Activated CD4-positive, alpha-beta T cell treated with anti-CD3 and anti-CD28 coated beads, Interleukin-2, amount 10 ng/mL, durations not matched to agents 7 days and 5 days (primary cell): Measurements from ENCODE around the gene CCDC6. TPM values are rescaled to one million over a fixed set of nuclear protein-coding genes. Genes with fewer than 3 reads are reported as not detected.

Experiments used
- CTCF ChIA-PET: fragments of 350-600 bp; sonication (Branson Sonifier 250); formaldehyde crosslinking; loops from one replicate; lab custom pipeline; 2021; ENCODE audit warnings: antibody characterized with exemption; lab: Charles Lee
- POLR2A ChIA-PET: fragments of 350-600 bp; sonication (Branson Sonifier 250); formaldehyde crosslinking; loops from one replicate; lab custom pipeline; 2021; ENCODE audit warnings: antibody characterized with exemption; lab: Charles Lee
- DNase-seq: peaks from one replicate; pipeline ENCODE4 v3.0.0-alpha.2; 2020
- H3K27ac Mint-ChIP-seq: one replicate; pipeline ENCODE4 v1.8.0; 2021; ENCODE audit warnings: mild to moderate bottlenecking, moderate library complexity, mixed read lengths
- H3K27me3 Mint-ChIP-seq: one replicate; pipeline ENCODE4 v1.8.0; 2021; ENCODE audit warnings: mixed read lengths
- H3K36me3 Mint-ChIP-seq: one replicate; pipeline ENCODE4 v1.8.0; 2021; ENCODE audit warnings: low read depth, mixed read lengths
- H3K4me1 Mint-ChIP-seq: one replicate; pipeline ENCODE4 v1.8.0; 2021; ENCODE audit warnings: mixed read lengths
- H3K4me3 Mint-ChIP-seq: one replicate; pipeline ENCODE4 v1.8.0; 2021; ENCODE audit warnings: mild to moderate bottlenecking, moderate library complexity, mixed read lengths
- H3K9me3 Mint-ChIP-seq: one replicate; pipeline ENCODE4 v1.8.0; 2021; ENCODE audit warnings: mixed read lengths
- total RNA-seq, 2 experiments: library from RNA; stranded (reverse); gene quantifications; one replicate each; pipeline ENCODE4 v1.2.3, GENCODE V29; 2021

CCDC6 gene
- total RNA-seq, 2 experiments from 2014 or later, result 18.9 to 21.8 TPM

DNA sequence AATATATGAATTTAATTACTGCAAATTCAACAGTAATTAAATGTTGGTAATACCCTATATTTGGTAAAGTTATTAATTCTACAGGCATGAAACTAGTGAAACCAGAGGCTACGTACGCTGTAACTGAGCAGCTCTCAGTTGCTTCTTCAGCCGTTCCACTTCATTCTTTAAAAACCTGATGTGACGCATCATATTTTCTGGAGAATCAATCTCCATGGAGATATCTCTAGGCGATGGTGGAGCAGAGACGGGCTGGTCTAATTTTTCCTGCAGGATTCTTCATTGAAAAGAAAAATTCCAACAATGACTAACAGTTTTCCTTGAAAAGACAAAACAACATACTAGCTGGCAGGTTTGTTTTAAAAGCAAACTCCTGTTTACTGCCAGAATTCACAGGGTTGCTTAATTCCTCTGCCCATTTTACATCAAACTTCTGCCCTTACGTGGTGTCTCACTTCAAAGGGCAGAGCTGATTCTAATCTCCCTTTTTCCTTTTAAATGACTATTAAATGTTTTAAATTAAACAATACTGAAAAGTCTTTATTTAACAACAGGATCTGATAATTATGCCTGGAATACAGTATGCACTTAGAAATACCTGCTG, 93.7 kb downstream of the CCDC6 start:
- ChIA-PET POLR2A (no interaction called here), CTCF (interaction anchor here (0.6 to 1.1 kb wide), 3 partner anchors 13 to 94 kb away, joined by 3 read pairs; partner anchors contain the start of gene CCDC6)
- H3K4me1 Mint-ChIP-seq, result no peaks in the 10 kb centered on the region
- no peaks in the 10 kb centered on the region for H3K9me3 Mint-ChIP-seq
- H3K27ac Mint-ChIP-seq, result no peak overlapping the region
- no peak overlapping the region for H3K4me3 Mint-ChIP-seq
- peaks cover 7% of the 10 kb centered on the region for H3K36me3 Mint-ChIP-seq
- DNase-seq, result no peak
- no peaks in the 10 kb centered on the region for H3K27me3 Mint-ChIP-seq

GRCh38 chr10:59809644-59809974, 96.7 kb downstream of the CCDC6 start:
- Mint-ChIP-seq H3K36me3 (peaks cover 13% of the 10 kb centered on the region), H3K27ac (no peak overlapping the region), H3K27me3 (no peaks in the 10 kb centered on the region), H3K4me1 (no peaks in the 10 kb centered on the region), H3K9me3 (no peaks in the 10 kb centered on the region), H3K4me3 (no peak overlapping the region)
- no peak for DNase-seq
- CTCF ChIA-PET, result interaction anchor here (1.2 to 1.3 kb wide), 2 partner anchors 159 to 187 kb away, joined by 3 read pairs; no protein-coding TSS in a partner anchor
- POLR2A ChIA-PET, result no interaction called here

DNA sequence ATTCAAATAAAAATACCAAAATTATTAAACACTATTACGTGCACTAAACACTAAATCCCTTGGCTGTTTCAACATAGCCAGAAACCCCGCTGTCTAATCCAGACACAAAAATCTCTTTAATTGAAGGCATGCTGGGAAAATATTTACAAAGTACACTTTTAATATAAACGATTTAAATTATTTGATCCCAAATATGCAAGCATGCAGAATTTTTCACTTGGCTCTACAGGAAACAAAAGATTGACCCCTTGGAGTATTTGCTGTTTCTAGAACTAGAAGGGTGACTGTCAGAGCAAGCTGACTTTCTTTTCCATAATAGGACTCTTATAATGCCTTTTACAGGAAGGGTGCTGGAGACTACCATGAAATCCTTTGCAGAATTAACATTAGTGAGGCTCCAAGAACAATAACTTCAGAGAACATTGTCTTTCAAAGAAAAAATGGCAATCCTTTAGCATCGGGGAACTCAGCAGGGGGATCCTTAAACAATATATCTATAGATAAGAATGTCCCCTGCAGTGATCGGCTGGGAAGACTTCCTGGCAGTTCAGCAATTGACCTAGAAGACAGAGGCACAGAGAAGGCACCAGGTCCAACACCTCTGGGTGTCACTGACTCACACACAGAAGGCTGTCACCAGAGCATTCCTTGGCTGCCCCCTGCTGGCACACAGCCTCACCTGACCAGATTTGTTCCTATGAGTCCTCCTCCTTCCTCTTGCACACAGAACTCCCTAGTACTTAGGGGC, 97.3 kb downstream of the CCDC6 start:
- Mint-ChIP-seq H3K4me3 (no peak overlapping the region), H3K36me3 (peaks cover 18% of the 10 kb centered on the region), H3K27me3 (no peaks in the 10 kb centered on the region), H3K27ac (no peak overlapping the region), H3K9me3 (no peaks in the 10 kb centered on the region), H3K4me1 (no peaks in the 10 kb centered on the region)
- DNase-seq, result peak; percentile 74
- POLR2A ChIA-PET, result no interaction called here
- CTCF ChIA-PET, result interaction anchor here (1.2 kb wide), 1 partner anchor 186 kb away, joined by 3 read pairs; no protein-coding TSS in a partner anchor

- ChIA-PET POLR2A (no interaction called here), CTCF (interaction anchor here (1.0 kb wide), 1 partner anchor 63 kb away, joined by 3 read pairs; no protein-coding TSS in a partner anchor)
- Mint-ChIP-seq H3K27ac (no peak overlapping the region), H3K36me3 (peaks cover 24% of the 10 kb centered on the region), H3K9me3 (no peaks in the 10 kb centered on the region), H3K27me3 (no peaks in the 10 kb centered on the region), H3K4me3 (no peak overlapping the region), H3K4me1 (no peaks in the 10 kb centered on the region)
- DNase-seq, result no peak
Measured at GRCh38 chr10:59807629-59808620, 98.4 kb downstream of the CCDC6 start.

DNA sequence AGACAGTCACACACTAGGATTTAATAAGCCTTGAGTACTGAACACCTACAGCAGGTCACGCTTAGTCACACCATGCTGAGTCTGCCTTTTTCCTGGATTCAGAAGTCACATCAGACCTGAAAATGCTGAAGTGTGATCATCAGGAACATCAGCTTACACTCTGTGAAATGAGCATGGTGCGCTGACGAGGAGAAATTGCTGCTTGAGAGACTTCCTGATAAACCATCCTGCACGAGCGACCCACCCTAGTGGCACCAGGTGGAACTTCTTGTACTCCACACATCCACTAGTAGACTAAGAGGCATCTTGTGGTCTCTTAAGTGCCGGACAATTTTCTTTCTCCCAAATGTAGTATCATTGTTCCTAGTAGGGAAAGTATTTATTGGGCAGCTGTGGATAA, 101.3 kb downstream of the CCDC6 start:
- H3K27me3 Mint-ChIP-seq, result no peaks in the 10 kb centered on the region
- H3K36me3 Mint-ChIP-seq, result peaks cover 17% of the 10 kb centered on the region

GRCh38 chr10:59804220-59804619, 102.1 kb downstream of the CCDC6 start:
- DNase-seq, result no peak
- no peaks in the 10 kb centered on the region for H3K9me3 Mint-ChIP-seq
- H3K4me3 Mint-ChIP-seq, result no peak overlapping the region
- peaks cover 17% of the 10 kb centered on the region for H3K36me3 Mint-ChIP-seq
- ChIA-PET CTCF (interaction anchor here (1.4 kb wide), 1 partner anchor 11 kb away, joined by 4 read pairs; no protein-coding TSS in a partner anchor), POLR2A (no interaction called here)
- no peak overlapping the region for H3K27ac Mint-ChIP-seq
- no peaks in the 10 kb centered on the region for H3K4me1 Mint-ChIP-seq
- no peaks in the 10 kb centered on the region for H3K27me3 Mint-ChIP-seq

More for the DNA sequence above, 101.3 kb downstream of the CCDC6 start:
- CTCF ChIA-PET, result interaction anchor here (1.4 kb wide), 1 partner anchor 12 kb away, joined by 4 read pairs; no protein-coding TSS in a partner anchor
- H3K4me3 Mint-ChIP-seq, result no peak overlapping the region
- no peaks in the 10 kb centered on the region for H3K9me3 Mint-ChIP-seq
- POLR2A ChIA-PET, result no interaction called here
- DNase-seq, result no peak
- no peak overlapping the region for H3K27ac Mint-ChIP-seq
- no peaks in the 10 kb centered on the region for H3K4me1 Mint-ChIP-seq

GRCh38 chr10:59803714-59804113, 102.6 kb downstream of the CCDC6 start:
- no peaks in the 10 kb centered on the region for H3K9me3 Mint-ChIP-seq
- H3K27ac Mint-ChIP-seq, result no peak overlapping the region
- H3K4me3 Mint-ChIP-seq, result no peak overlapping the region
- no peaks in the 10 kb centered on the region for H3K27me3 Mint-ChIP-seq
- ChIA-PET POLR2A (no interaction called here), CTCF (no interaction called here)
- H3K36me3 Mint-ChIP-seq, result peaks cover 17% of the 10 kb centered on the region
- H3K4me1 Mint-ChIP-seq, result no peaks in the 10 kb centered on the region
- DNase-seq, result no peak

DNA sequence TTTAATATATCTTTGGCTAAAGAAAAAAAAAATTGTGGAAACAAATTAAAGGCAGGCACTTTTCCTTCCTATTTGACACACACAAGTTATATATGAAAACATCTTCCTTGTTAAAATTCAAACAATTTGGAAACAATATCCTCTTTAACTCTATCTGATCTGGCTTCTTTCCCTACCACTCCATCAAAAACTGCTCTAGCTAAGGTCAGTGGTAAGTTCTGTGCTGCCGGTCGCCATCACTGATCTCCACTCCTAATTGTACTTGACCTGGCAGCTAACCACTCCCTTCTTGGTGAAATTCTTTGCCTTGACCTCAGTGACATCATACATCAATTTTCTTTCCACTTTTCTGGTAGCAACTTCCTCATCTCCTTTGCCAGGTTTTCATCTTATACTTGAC, 105.2 kb downstream of the CCDC6 start:
- H3K4me3 Mint-ChIP-seq, result no peak overlapping the region
- H3K36me3 Mint-ChIP-seq, result peaks cover 32% of the 10 kb centered on the region
- CTCF ChIA-PET, result no interaction called here
- H3K9me3 Mint-ChIP-seq, result no peaks in the 10 kb centered on the region
- no peak for DNase-seq
- no peaks in the 10 kb centered on the region for H3K4me1 Mint-ChIP-seq
- no peaks in the 10 kb centered on the region for H3K27me3 Mint-ChIP-seq
- POLR2A ChIA-PET, result no interaction called here
- H3K27ac Mint-ChIP-seq, result no peak overlapping the region

- ChIA-PET CTCF (interaction anchor here (0.6 kb wide), 1 partner anchor 12 kb away, joined by 3 read pairs; no protein-coding TSS in a partner anchor), POLR2A (no interaction called here)
- H3K27me3 Mint-ChIP-seq, result no peaks in the 10 kb centered on the region
- H3K36me3 Mint-ChIP-seq, result peaks cover 36% of the 10 kb centered on the region
- no peak for DNase-seq
- no peaks in the 10 kb centered on the region for H3K9me3 Mint-ChIP-seq
- no peaks in the 10 kb centered on the region for H3K4me1 Mint-ChIP-seq
- no peak overlapping the region for H3K27ac Mint-ChIP-seq
- H3K4me3 Mint-ChIP-seq, result no peak overlapping the region
Measured at GRCh38 chr10:59799421-59799820, 106.9 kb downstream of the CCDC6 start.

GRCh38 chr10:59793919-59794318, 112.4 kb downstream of the CCDC6 start:
- H3K36me3 Mint-ChIP-seq, result peaks cover 52% of the 10 kb centered on the region
- ChIA-PET POLR2A (no interaction called here), CTCF (interaction anchor here (1.2 to 1.5 kb wide), 2 partner anchors 11 to 168 kb away, joined by 3 to 4 read pairs; no protein-coding TSS in a partner anchor)
- no peak overlapping the region for H3K4me3 Mint-ChIP-seq
- DNase-seq, result no peak
- no peaks in the 10 kb centered on the region for H3K27me3 Mint-ChIP-seq
- H3K9me3 Mint-ChIP-seq, result no peaks in the 10 kb centered on the region
- no peaks in the 10 kb centered on the region for H3K4me1 Mint-ChIP-seq
- no peak overlapping the region for H3K27ac Mint-ChIP-seq

- Mint-ChIP-seq H3K4me3 (no peak overlapping the region), H3K36me3 (peaks cover 49% of the 10 kb centered on the region), H3K27me3 (no peaks in the 10 kb centered on the region), H3K9me3 (no peaks in the 10 kb centered on the region), H3K4me1 (no peaks in the 10 kb centered on the region), H3K27ac (no peak overlapping the region)
- CTCF ChIA-PET, result interaction anchor here (1.2 to 1.5 kb wide), 2 partner anchors 12 to 167 kb away, joined by 3 to 4 read pairs; no protein-coding TSS in a partner anchor
- POLR2A ChIA-PET, result no interaction called here
- no peak for DNase-seq
Measured at GRCh38 chr10:59792812-59793211, 113.5 kb downstream of the CCDC6 start.

DNA sequence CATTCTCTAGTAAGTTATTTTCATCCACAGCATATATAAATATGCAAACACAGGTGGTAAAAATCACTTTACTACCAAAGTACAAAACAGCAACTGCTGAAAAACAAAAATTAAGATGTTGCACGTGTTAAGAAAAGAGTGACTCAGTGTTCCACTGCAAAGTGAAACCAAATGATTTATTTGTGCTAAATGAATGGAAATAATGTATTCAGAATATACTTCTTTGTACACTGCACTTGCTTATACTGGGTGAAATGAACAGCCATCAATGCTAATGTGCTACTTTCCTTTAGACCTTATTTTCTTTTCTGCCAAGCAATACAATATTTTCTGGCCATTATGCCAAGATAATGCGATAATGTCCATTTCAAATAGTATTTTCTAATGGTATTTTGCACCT, 114.8 kb downstream of the CCDC6 start:
- no peaks in the 10 kb centered on the region for H3K27me3 Mint-ChIP-seq
- ChIA-PET CTCF (no interaction called here), POLR2A (no interaction called here)
- DNase-seq, result no peak
- no peaks in the 10 kb centered on the region for H3K4me1 Mint-ChIP-seq
- H3K9me3 Mint-ChIP-seq, result no peaks in the 10 kb centered on the region
- peaks cover 43% of the 10 kb centered on the region for H3K36me3 Mint-ChIP-seq
- H3K4me3 Mint-ChIP-seq, result no peak overlapping the region
- no peak overlapping the region for H3K27ac Mint-ChIP-seq
